ENCODE data around the gene NPTX2.

The NPTX2 gene

GRCh38 chr7:98594348-98594747 is 22.7 kb upstream of the NPTX2 start:
- no peak overlapping the region for H3K4me3 ChIP-seq (ENCODE audit: low read length)
- no peak overlapping the region for H3K4me2 ChIP-seq (ENCODE audit: low read length)
- H3K9ac ChIP-seq (ENCODE audit: low read depth, low read length), result no peak overlapping the region
- no peaks in the 10 kb centered on the region for H3K4me1 ChIP-seq (ENCODE audit: control insufficient read depth, insufficient read depth, low read length)
- H3K36me3 ChIP-seq (ENCODE audit: insufficient read depth, low read length), result no peaks in the 10 kb centered on the region
- H3K27me3 ChIP-seq (ENCODE audit: control insufficient read depth, insufficient read depth, low read length), result peaks cover 4% of the 10 kb centered on the region
- H3K9me3 ChIP-seq (replicated peaks; ENCODE audit: low read length), result no peaks in the 10 kb centered on the region

- Histone ChIP-seq H3K4me1 (ENCODE audit: control insufficient read depth, insufficient read depth, low read length) (no peaks in the 10 kb centered on the region), H3K4me2 (ENCODE audit: low read length) (no peak overlapping the region)
Measured at GRCh38 chr7:98594787-98595186, 22.3 kb upstream of the NPTX2 start.

DNA sequence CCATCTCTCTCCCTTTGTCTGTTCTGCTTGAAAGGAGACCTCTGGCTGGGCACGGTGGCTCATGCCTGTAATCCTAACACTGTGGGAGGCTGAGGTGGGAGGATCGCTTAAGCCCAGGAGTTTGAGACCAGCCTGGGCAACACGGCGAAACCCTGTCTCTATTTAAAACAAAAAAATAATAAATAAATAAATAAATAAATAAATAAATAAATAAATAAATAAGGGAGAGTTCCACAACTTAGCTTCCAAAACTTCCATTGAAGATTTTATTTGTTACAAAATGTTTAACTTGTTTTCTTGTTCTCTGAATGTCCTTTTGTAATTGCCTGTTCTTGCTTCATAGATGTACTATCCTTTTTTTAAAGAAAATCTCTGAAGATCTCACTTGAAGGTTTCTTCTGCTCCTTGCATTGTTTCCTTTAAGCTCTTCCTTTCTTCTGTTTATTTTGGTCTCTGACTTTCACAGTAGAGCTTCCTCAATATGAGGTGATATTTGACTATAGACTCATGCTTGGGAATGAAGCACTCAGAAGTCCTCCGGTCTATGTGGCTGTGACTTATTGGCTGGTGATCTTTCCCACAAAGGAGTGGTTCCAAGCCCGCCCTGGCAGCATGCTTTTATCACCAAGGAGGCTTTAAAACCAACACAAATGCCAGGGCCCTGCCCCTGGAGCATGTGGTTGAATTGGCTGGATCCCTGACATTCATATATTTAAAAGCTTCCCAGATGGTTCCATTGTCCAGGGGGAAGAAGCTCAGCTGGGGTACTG is 18.1 kb upstream of the NPTX2 start:
- Histone ChIP-seq H3K4me1 (ENCODE audit: control insufficient read depth, insufficient read depth, low read length) (no peaks in the 10 kb centered on the region), H3K9ac (ENCODE audit: low read depth, low read length) (no peak overlapping the region), H3K9me3 (replicated peaks; ENCODE audit: low read length) (no peaks in the 10 kb centered on the region), H3K4me3 (ENCODE audit: low read length) (no peak overlapping the region), H3K4me2 (ENCODE audit: low read length) (no peak overlapping the region), H3K36me3 (ENCODE audit: insufficient read depth, low read length) (no peaks in the 10 kb centered on the region), H3K27me3 (ENCODE audit: control insufficient read depth, insufficient read depth, low read length) (peaks cover 4% of the 10 kb centered on the region)

More at GRCh38 chr7:98594787-98595186, 22.3 kb upstream of the NPTX2 start:
- Histone ChIP-seq H3K27me3 (ENCODE audit: control insufficient read depth, insufficient read depth, low read length) (peaks cover 4% of the 10 kb centered on the region), H3K4me3 (ENCODE audit: low read length) (no peak overlapping the region), H3K36me3 (ENCODE audit: insufficient read depth, low read length) (no peaks in the 10 kb centered on the region), H3K9me3 (replicated peaks; ENCODE audit: low read length) (no peaks in the 10 kb centered on the region), H3K9ac (ENCODE audit: low read depth, low read length) (no peak overlapping the region)

GRCh38 chr7:98599886-98600285 is 17.2 kb upstream of the NPTX2 start:
- no peaks in the 10 kb centered on the region for H3K9me3 ChIP-seq (replicated peaks; ENCODE audit: low read length)
- no peaks in the 10 kb centered on the region for H3K4me1 ChIP-seq (ENCODE audit: control insufficient read depth, insufficient read depth, low read length)
- H3K4me2 ChIP-seq (ENCODE audit: low read length), result no peak overlapping the region
- no peak overlapping the region for H3K9ac ChIP-seq (ENCODE audit: low read depth, low read length)
- H3K27me3 ChIP-seq (ENCODE audit: control insufficient read depth, insufficient read depth, low read length), result peaks cover 4% of the 10 kb centered on the region
- no peaks in the 10 kb centered on the region for H3K36me3 ChIP-seq (ENCODE audit: insufficient read depth, low read length)
- no peak overlapping the region for H3K4me3 ChIP-seq (ENCODE audit: low read length)

DNA sequence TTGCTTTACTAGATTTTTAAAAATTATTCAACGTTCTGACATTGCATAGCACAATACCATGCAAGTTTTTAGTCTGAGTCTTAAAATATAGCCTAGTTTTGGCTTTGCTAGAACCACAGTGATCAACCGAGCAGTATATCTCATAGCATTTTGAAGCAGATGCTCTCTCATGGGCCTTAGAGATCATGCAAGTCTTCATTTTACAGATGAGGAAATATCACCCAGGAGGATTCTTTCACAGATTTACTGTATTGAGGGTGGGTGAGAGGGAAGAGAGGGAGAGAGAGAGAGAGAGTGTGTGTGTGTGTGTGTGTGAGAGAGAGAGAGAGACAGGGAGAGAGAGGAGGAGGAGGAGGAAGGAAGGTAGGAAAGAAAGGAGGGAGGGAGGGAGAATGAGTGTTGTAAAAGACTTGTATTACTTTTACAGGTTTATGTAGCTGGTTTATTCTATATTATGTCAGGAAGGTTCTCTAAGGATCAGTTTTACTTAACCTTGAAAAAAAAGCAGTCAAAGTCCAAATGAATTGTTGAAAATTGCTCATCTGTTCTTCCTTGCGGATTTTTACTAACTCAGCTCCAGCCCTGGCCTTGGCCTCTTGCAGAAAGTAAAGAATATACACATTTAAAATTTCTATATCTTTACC is 14.2 kb upstream of the NPTX2 start:
- Histone ChIP-seq H3K4me1 (ENCODE audit: control insufficient read depth, insufficient read depth, low read length) (no peaks in the 10 kb centered on the region), H3K4me3 (ENCODE audit: low read length) (no peak overlapping the region), H3K9me3 (replicated peaks; ENCODE audit: low read length) (no peaks in the 10 kb centered on the region), H3K36me3 (ENCODE audit: insufficient read depth, low read length) (no peaks in the 10 kb centered on the region), H3K27me3 (ENCODE audit: control insufficient read depth, insufficient read depth, low read length) (peaks cover 8% of the 10 kb centered on the region), H3K4me2 (ENCODE audit: low read length) (no peak overlapping the region), H3K9ac (ENCODE audit: low read depth, low read length) (no peak overlapping the region)

DNA sequence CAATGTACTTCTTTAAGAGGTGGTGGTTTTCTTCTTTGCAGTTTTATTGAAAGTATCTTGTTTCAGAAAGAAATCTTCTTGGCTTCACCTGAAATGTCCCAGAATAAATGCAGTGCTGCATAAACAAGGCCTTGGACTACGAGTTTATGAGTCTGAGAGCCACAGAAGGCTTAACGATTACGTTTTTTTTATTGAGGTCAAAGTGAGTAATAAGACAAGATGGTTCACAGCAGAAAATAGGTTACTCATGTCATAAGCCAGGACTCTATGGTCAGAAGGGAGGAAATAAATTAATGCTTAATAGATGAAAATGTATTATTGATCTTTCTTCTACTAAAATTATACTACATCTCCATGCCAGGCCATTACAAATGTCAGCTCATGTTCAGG is 13.7 kb upstream of the NPTX2 start:
- no peak overlapping the region for H3K4me3 ChIP-seq (ENCODE audit: low read length)
- H3K9me3 ChIP-seq (replicated peaks; ENCODE audit: low read length), result no peaks in the 10 kb centered on the region
- no peaks in the 10 kb centered on the region for H3K36me3 ChIP-seq (ENCODE audit: insufficient read depth, low read length)
- H3K27me3 ChIP-seq (ENCODE audit: control insufficient read depth, insufficient read depth, low read length), result peaks cover 4% of the 10 kb centered on the region
- no peaks in the 10 kb centered on the region for H3K4me1 ChIP-seq (ENCODE audit: control insufficient read depth, insufficient read depth, low read length)
- H3K4me2 ChIP-seq (ENCODE audit: low read length), result no peak overlapping the region
- no peak overlapping the region for H3K9ac ChIP-seq (ENCODE audit: low read depth, low read length)

GRCh38 chr7:98613601-98614425 is 3.3 kb upstream of the NPTX2 start:
- H3K36me3 ChIP-seq (ENCODE audit: insufficient read depth, low read length), result no peaks in the 10 kb centered on the region
- peaks cover 5% of the 10 kb centered on the region for H3K4me1 ChIP-seq (ENCODE audit: control insufficient read depth, insufficient read depth, low read length)
- peaks cover 22% of the 10 kb centered on the region for H3K27me3 ChIP-seq (ENCODE audit: control insufficient read depth, insufficient read depth, low read length)
- no peaks in the 10 kb centered on the region for H3K9me3 ChIP-seq (replicated peaks; ENCODE audit: low read length)
- no peak overlapping the region for H3K4me3 ChIP-seq (ENCODE audit: low read length)
- H3K4me2 ChIP-seq (ENCODE audit: low read length), result no peak overlapping the region
- H3K9ac ChIP-seq (ENCODE audit: low read depth, low read length), result no peak overlapping the region

DNA sequence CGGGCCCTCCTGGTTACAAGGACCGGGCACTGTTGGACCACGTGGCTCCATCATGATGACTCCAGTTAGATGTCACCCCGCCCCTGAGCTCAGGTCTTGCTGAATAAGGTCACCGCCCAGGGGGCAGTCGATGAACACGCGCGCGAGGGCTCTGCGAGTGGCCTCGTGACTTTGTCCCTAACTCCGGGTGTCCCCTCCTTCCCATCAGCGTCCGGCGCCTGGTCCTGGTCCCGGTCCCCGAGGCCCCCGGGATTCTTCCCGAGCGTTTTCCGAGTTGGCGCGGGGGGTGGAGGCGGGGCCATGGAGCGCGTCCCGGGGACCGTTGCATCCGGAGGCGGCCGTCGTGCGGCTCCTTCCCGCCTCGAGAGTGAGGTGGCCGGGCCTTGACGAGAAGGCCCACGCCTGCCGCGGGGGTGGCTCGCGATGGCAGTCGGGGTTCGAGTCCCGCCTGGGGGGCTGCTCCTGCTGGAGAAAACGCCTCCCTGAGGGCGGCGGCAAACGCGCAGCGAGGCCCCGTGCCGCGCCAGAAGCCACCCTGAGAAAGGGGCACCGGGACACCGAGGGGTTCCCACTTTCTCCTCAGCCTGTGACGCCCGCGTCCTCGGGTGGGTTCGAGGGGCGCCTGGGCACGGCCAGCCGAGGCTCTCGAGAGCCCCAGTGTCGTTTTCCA is 569 bp upstream of the NPTX2 start:
- peak overlapping the region; percentile 69 for H3K9ac ChIP-seq (ENCODE audit: low read depth, low read length)
- peak overlapping the region; percentile 66 for H3K4me3 ChIP-seq (ENCODE audit: low read length)
- peaks cover 12% of the 10 kb centered on the region for H3K27me3 ChIP-seq (ENCODE audit: control insufficient read depth, insufficient read depth, low read length)

GRCh38 chr7:98617960-98618418 is 904 bp downstream of the NPTX2 start:
- Histone ChIP-seq H3K4me1 (ENCODE audit: control insufficient read depth, insufficient read depth, low read length) (peaks cover 19% of the 10 kb centered on the region), H3K4me3 (ENCODE audit: low read length) (peak overlapping the region; percentile 85), H3K36me3 (ENCODE audit: insufficient read depth, low read length) (peaks cover 27% of the 10 kb centered on the region), H3K9ac (ENCODE audit: low read depth, low read length) (peak overlapping the region; percentile 86), H3K27me3 (ENCODE audit: control insufficient read depth, insufficient read depth, low read length) (peaks cover 12% of the 10 kb centered on the region), H3K4me2 (ENCODE audit: low read length) (peak overlapping the region; percentile 80), H3K9me3 (replicated peaks; ENCODE audit: low read length) (no peaks in the 10 kb centered on the region)

More for the DNA sequence above, 569 bp upstream of the NPTX2 start:
- Histone ChIP-seq H3K9me3 (replicated peaks; ENCODE audit: low read length) (no peaks in the 10 kb centered on the region), H3K4me1 (ENCODE audit: control insufficient read depth, insufficient read depth, low read length) (peaks cover 19% of the 10 kb centered on the region), H3K4me2 (ENCODE audit: low read length) (peak overlapping the region; percentile 80), H3K36me3 (ENCODE audit: insufficient read depth, low read length) (peaks cover 15% of the 10 kb centered on the region)

GRCh38 chr7:98618786-98619185 is 1.7 kb downstream of the NPTX2 start:
- Histone ChIP-seq H3K36me3 (ENCODE audit: insufficient read depth, low read length) (peaks cover 33% of the 10 kb centered on the region), H3K9ac (ENCODE audit: low read depth, low read length) (peak overlapping the region; percentile 72), H3K4me1 (ENCODE audit: control insufficient read depth, insufficient read depth, low read length) (peaks cover 19% of the 10 kb centered on the region), H3K9me3 (replicated peaks; ENCODE audit: low read length) (no peaks in the 10 kb centered on the region), H3K4me3 (ENCODE audit: low read length) (peak overlapping the region; percentile 85), H3K27me3 (ENCODE audit: control insufficient read depth, insufficient read depth, low read length) (peaks cover 12% of the 10 kb centered on the region), H3K4me2 (ENCODE audit: low read length) (peak overlapping the region; percentile 80)

Measured in skeletal muscle satellite cell (primary cell).